HFF-Myc (cell line): ENCODE results near the gene ICAM5.

Source experiments
- DNase-seq: peaks from one replicate; pipeline ENCODE4 v3.0.0-alpha.2; 2011; ENCODE audit warnings: low read depth; ENCODE audit errors: extremely low read depth
- H3K4me3 ChIP-seq: replicated peaks from 2 replicates; pipeline ENCODE4 v1.5.1; 2011; ENCODE audit warnings: low read depth, mild to moderate bottlenecking, control low read depth, low read length
- CTCF ChIP-seq: IDR thresholded peaks from 2 replicates; pipeline ENCODE4 v1.5.1; 2012; ENCODE audit warnings: mild to moderate bottlenecking, low read depth, low read length, control low read depth; ENCODE audit errors: missing control alignments

Gene ICAM5

GRCh38 chr19:10321417-10321797 lies 31.7 kb downstream of the ICAM5 start:
- DNase-seq, result no peak
- no peak for TF ChIP-seq CTCF
- no peak overlapping the region for H3K4me3 ChIP-seq

GRCh38 chr19:10321874-10322835 lies 32.4 kb downstream of the ICAM5 start:
- no peak for TF ChIP-seq CTCF
- H3K4me3 ChIP-seq, result no peak overlapping the region
- no peak for DNase-seq

GRCh38 chr19:10325732-10326131 lies 36.0 kb downstream of the ICAM5 start:
- TF ChIP-seq CTCF, result no peak
- H3K4me3 ChIP-seq, result no peak overlapping the region
- DNase-seq, result no peak

- TF ChIP-seq CTCF, result no peak
These were observed 38.0 kb downstream of the ICAM5 start for GRCh38 chr19:10327793-10328192.

GRCh38 chr19:10328558-10329429 lies 39.0 kb downstream of the ICAM5 start:
- no peak for TF ChIP-seq CTCF
- H3K4me3 ChIP-seq, result no peak overlapping the region
- DNase-seq, result no peak

More at GRCh38 chr19:10327793-10328192, 38.0 kb downstream of the ICAM5 start:
- no peak overlapping the region for H3K4me3 ChIP-seq
- no peak for DNase-seq

- H3K4me3 ChIP-seq, result no peak overlapping the region
- no peak for TF ChIP-seq CTCF
- DNase-seq, result no peak
These were observed 39.8 kb downstream of the ICAM5 start for GRCh38 chr19:10329555-10329954.
